Measurements from ENCODE around the gene ZNF217.
"Not testable (repeated sequence)": the region's sequence is repeated elsewhere in the genome, so short reads cannot be mapped to it uniquely, and the experiment has no call there.

ZNF217 gene

DNA sequence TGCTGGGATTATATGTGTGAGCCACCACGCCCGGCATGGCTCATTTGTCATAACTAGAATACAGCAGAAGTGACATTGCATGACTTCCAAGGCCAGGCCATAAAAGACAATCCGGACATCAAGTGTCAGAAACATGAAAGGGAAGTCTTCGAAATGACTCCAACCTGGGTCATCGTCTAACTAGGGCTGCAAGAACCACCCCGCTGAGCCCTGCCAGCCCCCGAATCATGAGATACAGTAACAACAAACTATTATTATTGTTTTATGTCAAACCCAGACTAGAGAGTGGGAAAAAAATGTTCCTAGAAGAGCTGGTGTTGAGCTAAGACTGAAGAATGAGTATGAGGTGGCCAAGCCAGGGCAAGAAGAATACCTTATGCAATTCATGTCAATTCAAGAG is 59.6 kb downstream of the ZNF217 start:
- TF ChIP-seq, protein P1, sequence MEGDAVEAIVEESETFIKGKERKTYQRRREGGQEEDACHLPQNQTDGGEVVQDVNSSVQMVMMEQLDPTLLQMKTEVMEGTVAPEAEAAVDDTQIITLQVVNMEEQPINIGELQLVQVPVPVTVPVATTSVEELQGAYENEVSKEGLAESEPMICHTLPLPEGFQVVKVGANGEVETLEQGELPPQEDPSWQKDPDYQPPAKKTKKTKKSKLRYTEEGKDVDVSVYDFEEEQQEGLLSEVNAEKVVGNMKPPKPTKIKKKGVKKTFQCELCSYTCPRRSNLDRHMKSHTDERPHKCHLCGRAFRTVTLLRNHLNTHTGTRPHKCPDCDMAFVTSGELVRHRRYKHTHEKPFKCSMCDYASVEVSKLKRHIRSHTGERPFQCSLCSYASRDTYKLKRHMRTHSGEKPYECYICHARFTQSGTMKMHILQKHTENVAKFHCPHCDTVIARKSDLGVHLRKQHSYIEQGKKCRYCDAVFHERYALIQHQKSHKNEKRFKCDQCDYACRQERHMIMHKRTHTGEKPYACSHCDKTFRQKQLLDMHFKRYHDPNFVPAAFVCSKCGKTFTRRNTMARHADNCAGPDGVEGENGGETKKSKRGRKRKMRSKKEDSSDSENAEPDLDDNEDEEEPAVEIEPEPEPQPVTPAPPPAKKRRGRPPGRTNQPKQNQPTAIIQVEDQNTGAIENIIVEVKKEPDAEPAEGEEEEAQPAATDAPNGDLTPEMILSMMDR (IDR thresholded peaks at IDR 0.05; ENCODE audit: low read depth, low read length, missing control alignments): no peak
- DNase-seq (ENCODE audit: extremely low read depth, low read depth): no peak
- H3K4me3 ChIP-seq (replicated peaks; ENCODE audit: low read depth, low read length): no peak overlapping the region

DNA sequence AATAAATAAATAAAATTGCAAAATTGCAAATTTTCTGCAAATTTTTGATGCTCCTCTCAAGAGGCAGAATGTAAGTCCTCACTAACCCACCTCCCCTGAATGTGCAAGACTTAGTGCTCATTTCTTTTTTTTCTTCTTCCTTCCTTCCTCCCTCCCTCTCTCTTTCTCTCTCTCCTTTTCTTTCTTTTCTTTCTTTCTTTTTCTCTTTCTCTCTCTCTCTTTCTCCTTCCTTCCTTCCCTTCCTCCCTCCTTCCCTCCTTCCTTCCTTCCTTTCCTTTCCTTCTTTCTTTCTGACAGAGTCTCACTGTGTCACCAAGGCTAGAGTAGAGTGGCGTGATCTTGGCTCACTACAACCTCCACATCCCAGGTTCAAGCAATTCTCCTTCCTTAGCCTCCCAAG is 60.1 kb downstream of the ZNF217 start:
- TF ChIP-seq, protein P1 (IDR thresholded peaks at IDR 0.05; ENCODE audit: low read depth, low read length, missing control alignments): no peak
- no peak for DNase-seq (ENCODE audit: extremely low read depth, low read depth)
- H3K4me3 ChIP-seq (replicated peaks; ENCODE audit: low read depth, low read length): no peak overlapping the region

DNA sequence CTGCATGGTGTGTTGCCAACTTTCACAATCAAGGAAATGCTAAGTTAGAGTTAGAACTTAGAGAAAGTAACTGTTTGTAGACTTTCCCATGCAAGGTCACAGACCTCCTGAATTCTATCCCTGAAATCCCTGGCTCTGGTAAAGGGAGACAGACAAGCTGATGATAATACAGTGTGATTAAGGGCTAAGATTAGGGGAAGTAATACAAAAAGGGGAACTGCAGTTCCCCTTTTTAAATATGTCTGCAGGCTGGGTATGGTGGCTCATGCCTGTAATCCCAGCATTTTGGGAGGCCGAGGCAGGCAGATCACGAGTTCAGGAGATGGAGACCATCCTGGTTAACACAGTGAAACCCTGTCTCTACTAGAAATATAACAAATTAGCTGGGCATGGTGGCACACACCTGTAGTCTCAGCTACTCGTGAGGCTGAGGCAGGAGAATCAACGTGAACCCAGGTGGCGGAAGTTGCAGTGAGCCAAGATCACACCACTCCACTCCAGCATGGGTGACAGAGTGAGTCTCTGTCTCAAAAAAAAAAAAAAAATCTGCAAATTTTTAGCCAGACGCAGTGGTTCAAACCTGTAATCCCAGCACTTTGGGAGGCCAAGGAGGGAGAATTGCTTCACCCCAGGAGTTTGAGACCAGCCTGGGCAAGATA is 60.9 kb downstream of the ZNF217 start:
- not testable (repeated sequence) for H3K4me3 ChIP-seq (replicated peaks; ENCODE audit: low read depth, low read length); DNase-seq (ENCODE audit: extremely low read depth, low read depth)

DNA sequence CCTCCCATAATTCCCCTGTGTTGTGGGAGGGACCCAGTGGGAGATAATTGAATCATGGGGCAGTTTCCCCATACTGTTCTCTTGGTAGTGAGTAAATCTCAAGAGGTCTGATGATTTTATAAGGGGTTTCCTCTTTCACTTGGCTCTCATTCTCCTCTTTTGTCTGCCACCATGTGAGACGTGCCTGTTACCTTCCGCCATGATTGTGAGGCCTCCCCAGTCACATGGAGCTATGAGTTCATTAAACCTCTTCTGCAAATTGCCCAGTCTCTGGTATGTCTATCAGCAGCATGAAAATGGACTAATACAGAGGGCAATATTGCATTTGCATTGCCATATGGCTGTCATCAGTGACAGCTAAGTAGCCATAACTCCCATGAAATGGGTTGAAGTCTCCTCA is 63.2 kb downstream of the ZNF217 start:
- H3K4me3 ChIP-seq (replicated peaks; ENCODE audit: low read depth, low read length): no peak overlapping the region
- TF ChIP-seq, protein P1 (IDR thresholded peaks at IDR 0.05; ENCODE audit: low read depth, low read length, missing control alignments): no peak
- DNase-seq (ENCODE audit: extremely low read depth, low read depth): no peak

DNA sequence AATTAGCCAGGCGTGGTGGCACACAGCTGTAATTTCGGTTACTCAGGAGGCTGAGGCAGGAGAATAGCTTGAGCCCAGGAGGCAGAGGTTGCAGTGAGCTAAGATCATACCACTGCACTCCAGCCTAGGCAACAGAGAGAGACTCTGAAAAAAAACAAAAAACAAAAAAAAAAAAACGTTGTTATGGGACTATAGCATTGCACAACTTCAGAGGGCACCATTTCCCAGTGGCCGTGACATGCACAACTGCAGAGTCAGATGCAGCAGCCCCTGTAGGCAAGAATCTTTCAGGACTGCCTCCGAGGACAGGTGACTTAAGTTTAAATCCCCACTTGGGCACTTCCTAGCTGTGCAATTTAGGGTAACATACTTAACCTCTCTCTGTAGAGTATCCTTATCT is 64.0 kb downstream of the ZNF217 start:
- DNase-seq (ENCODE audit: extremely low read depth, low read depth): no peak
- TF ChIP-seq, protein P1 (IDR thresholded peaks at IDR 0.05; ENCODE audit: low read depth, low read length, missing control alignments): no peak
- H3K4me3 ChIP-seq (replicated peaks; ENCODE audit: low read depth, low read length): no peak overlapping the region

DNA sequence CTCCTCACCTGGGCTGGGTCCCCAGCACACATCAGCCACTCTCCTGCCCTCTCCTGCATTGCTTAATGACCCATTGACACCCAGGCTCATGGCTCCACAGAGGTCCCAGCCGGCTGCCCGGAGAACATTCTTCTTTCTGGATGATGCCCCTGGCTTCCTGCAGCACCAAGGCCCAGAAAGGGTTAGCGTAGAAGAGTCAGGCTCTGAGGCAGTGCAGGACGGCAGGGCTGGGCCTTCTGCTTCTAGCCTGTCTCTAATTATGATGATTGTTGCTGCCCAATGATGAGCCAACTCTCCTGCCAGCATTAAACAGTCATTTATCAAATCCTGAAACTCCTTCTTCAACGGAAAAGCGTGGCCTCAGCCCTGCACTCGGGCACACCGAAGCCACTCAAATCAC is 66.4 kb downstream of the ZNF217 start:
- H3K4me3 ChIP-seq (replicated peaks; ENCODE audit: low read depth, low read length): no peak overlapping the region
- DNase-seq (ENCODE audit: extremely low read depth, low read depth): no peak
- TF ChIP-seq, protein P1 (IDR thresholded peaks at IDR 0.05; ENCODE audit: low read depth, low read length, missing control alignments): no peak

DNA sequence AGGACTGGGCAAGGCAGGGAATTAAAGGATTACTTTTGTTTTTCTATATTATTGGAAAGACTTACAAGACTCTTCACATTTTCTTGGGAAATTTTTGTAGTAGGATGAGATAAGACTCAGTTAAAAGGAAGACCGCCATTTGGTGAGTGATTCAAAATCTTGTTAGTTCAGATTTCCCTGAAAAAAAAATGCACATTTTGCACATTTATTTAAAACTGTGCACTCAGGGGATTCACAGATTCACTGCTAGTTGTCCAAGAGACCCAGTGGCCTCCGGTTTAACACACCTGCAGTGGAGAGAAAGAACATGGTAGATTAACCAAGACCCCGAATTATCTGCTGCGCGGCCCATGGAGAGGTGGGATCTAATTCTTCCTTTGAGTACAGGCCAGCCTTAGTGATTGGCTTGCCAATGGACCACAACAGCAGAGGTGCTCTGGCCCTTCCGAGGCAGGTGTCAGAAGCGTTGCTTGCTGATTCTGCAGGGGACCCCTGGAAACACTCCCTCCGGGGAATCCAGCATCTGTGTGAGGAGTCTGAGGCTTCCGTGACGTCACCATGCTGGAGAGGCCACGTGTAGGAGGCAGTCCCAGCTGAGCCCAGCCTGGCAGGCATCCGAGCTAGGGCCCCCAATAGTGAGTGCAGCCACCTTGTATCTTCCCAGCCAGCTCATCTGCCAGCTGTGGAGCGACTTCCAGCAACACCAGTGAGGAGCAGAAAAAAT is 68.9 kb downstream of the ZNF217 start:
- DNase-seq (ENCODE audit: extremely low read depth, low read depth): no peak
- H3K4me3 ChIP-seq (replicated peaks; ENCODE audit: low read depth, low read length): no peak overlapping the region
- TF ChIP-seq, protein P1 (IDR thresholded peaks at IDR 0.05; ENCODE audit: low read depth, low read length, missing control alignments): no peak

DNA sequence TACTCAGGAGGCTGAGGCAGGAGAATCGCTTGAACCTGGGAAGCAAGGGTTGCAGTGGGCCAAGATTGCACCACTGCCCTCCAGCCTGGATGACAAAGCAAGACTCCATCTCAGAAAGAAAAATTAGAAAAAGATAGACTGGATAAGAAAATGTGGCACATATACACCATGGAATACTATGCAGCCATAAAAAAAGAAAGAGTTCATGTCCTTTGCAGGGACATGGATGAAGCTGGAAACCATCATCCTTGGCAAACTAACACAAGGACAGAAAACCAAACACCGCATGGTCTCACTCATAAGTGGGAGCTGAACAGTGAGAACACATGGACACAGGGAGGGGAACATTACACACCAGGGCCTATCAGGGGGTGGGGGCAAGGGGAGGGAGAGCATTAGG is 70.0 kb downstream of the ZNF217 start:
- H3K4me3 ChIP-seq (replicated peaks; ENCODE audit: low read depth, low read length); DNase-seq (ENCODE audit: extremely low read depth, low read depth): not testable (repeated sequence)
